ENCODE results near the gene DBT.
A peak's percentile ranks its signal among the peaks of the same experiment; 100 is the strongest.

DBT gene

DNA sequence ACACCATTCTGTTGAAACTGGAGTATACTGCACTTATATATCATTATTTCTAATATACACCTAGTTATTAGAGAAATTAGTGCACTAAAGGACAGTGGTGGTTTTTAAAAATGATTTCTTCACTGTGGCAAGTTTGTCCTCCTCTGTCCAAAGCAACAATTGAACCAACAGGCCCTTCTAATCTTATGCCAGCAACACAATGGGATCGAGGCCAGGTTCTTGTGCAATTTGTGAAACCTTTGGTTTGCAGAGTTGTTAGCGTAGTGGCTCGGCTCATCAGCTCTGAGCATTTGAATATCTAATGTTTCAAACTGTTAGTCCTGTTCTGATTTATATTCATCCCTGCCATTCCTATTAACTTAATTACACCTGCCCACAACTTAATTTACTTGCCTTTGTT, 61.7 kb downstream of the DBT start:
- no peak overlapping the region for H3K27ac ChIP-seq (ENCODE audit: extremely low read depth, low read depth, low read length)
- POLR2A ChIA-PET = no interaction called here
- TF ChIP-seq ZNF157 (tag by site-specific recombination; IDR thresholded peaks at IDR 0.05) (no peak), SCRT1 (tag by site-specific recombination; IDR thresholded peaks at IDR 0.05; ENCODE audit: borderline replicate concordance) (peak; percentile 23; the same call in 1 of the 2 replicates), ZNF24 (tag by site-specific recombination; IDR thresholded peaks at IDR 0.05) (no peak), SCRT2 (tag by site-specific recombination; IDR thresholded peaks at IDR 0.05) (peak; percentile 60; the same call in 1 of the 2 replicates), ZSCAN23 (tag by site-specific recombination; IDR thresholded peaks at IDR 0.05) (no peak), ZNF776 (tag by site-specific recombination; IDR thresholded peaks at IDR 0.05; ENCODE audit: borderline replicate concordance) (no peak)
- TF ChIP-seq, protein P1, sequence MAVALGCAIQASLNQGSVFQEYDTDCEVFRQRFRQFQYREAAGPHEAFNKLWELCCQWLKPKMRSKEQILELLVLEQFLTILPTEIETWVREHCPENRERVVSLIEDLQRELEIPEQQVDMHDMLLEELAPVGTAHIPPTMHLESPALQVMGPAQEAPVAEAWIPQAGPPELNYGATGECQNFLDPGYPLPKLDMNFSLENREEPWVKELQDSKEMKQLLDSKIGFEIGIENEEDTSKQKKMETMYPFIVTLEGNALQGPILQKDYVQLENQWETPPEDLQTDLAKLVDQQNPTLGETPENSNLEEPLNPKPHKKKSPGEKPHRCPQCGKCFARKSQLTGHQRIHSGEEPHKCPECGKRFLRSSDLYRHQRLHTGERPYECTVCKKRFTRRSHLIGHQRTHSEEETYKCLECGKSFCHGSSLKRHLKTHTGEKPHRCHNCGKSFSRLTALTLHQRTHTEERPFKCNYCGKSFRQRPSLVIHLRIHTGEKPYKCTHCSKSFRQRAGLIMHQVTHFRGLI (tag by site-specific recombination; IDR thresholded peaks at IDR 0.05) = no peak
- TF ChIP-seq, protein P2, sequence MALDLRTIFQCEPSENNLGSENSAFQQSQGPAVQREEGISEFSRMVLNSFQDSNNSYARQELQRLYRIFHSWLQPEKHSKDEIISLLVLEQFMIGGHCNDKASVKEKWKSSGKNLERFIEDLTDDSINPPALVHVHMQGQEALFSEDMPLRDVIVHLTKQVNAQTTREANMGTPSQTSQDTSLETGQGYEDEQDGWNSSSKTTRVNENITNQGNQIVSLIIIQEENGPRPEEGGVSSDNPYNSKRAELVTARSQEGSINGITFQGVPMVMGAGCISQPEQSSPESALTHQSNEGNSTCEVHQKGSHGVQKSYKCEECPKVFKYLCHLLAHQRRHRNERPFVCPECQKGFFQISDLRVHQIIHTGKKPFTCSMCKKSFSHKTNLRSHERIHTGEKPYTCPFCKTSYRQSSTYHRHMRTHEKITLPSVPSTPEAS (tag by site-specific recombination; IDR thresholded peaks at IDR 0.05) = no peak
- 0 out of 2 replicates have a peak, but pooled peaks cover 5% of the 10 kb centered on the region for H3K4me1 ChIP-seq (ENCODE audit: control insufficient read depth, insufficient read depth, low read length)
- CTCF ChIA-PET = no interaction called here
- H3K9me3 ChIP-seq (ENCODE audit: control insufficient read depth, insufficient read depth, low read depth, low read length) = no peaks in the 10 kb centered on the region
- no peak overlapping the region for H3K4me3 ChIP-seq (ENCODE audit: low read depth, low read length)
- peaks cover 0 to 2% of the 10 kb centered on the region in 2 experiments; a peak in 1 of 3 replicates for H3K36me3 ChIP-seq (ENCODE audit: control insufficient read depth in 2 of 2, insufficient read depth in 1 of 2, low read length in 2 of 2)

DNA sequence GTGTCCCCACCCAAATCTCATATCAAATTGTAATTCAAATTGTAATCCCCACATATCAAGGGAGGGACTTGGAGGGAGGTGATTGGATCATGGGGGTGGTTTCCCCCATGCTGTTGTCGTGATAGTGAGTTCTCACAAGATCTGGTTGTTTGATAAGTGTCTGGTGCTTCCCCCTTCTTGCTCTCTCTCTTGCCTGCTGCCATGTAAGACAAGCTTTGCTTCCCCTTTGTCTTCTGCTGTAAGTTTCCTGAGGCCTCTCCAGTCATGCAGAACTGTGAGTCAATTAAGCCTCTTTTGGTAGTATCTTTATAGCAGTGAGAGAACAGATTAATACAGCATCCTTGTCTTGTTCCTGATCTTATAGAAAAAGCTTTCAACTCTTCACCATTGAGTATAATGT, 65.1 kb downstream of the DBT start:
- no peaks in the 10 kb centered on the region for H3K36me3 ChIP-seq (ENCODE audit: control insufficient read depth in 2 of 2, insufficient read depth in 1 of 2, low read length in 2 of 2)
- H3K4me3 ChIP-seq (ENCODE audit: low read depth, low read length) = no peak overlapping the region
- CTCF ChIA-PET = interaction anchor here (0.5 kb wide), 1 partner anchor 167 kb away, joined by 3 read pairs; no protein-coding TSS in a partner anchor
- 0 out of 2 replicates have a peak, but pooled peaks cover 5% of the 10 kb centered on the region for H3K4me1 ChIP-seq (ENCODE audit: control insufficient read depth, insufficient read depth, low read length)
- POLR2A ChIA-PET = no interaction called here
- H3K27ac ChIP-seq (ENCODE audit: extremely low read depth, low read depth, low read length) = no peak overlapping the region
- H3K9me3 ChIP-seq (ENCODE audit: control insufficient read depth, insufficient read depth, low read depth, low read length) = no peaks in the 10 kb centered on the region
- TF ChIP-seq ZNF157 (tag by site-specific recombination; IDR thresholded peaks at IDR 0.05) (no peak), ZNF610 (tag by site-specific recombination; IDR thresholded peaks at IDR 0.05; ENCODE audit: borderline replicate concordance) (no peak), ZNF830 (tag by site-specific recombination; IDR thresholded peaks at IDR 0.05; ENCODE audit: low read depth) (no peak), ZNF423 (tag by site-specific recombination; IDR thresholded peaks at IDR 0.05) (no peak), ZNF155 (tag by site-specific recombination; IDR thresholded peaks at IDR 0.05) (no peak), SP2 (tag by site-specific recombination; IDR thresholded peaks at IDR 0.05) (no peak), ZBTB1 (tag by site-specific recombination; IDR thresholded peaks at IDR 0.05) (no peak), ZNF48 (tag by site-specific recombination; IDR thresholded peaks at IDR 0.05) (no peak), HOXA7 (CRISPR knock-in tag; IDR thresholded peaks at IDR 0.05; ENCODE audit: borderline replicate concordance) (no peak), ZNF792 (tag by site-specific recombination; IDR thresholded peaks at IDR 0.05) (no peak), ZNF654 (tag by site-specific recombination; IDR thresholded peaks at IDR 0.05; ENCODE audit: low read depth) (no peak), ZNF571 (tag by site-specific recombination; IDR thresholded peaks at IDR 0.05) (no peak), ZFP37 (tag by site-specific recombination; IDR thresholded peaks at IDR 0.05) (no peak), BCL11A (tag by site-specific recombination; IDR thresholded peaks at IDR 0.05; ENCODE audit: low read depth) (no peak), ZNF23 (tag by site-specific recombination; IDR thresholded peaks at IDR 0.05; ENCODE audit: borderline replicate concordance) (no peak)
- TF ChIP-seq, protein P3, sequence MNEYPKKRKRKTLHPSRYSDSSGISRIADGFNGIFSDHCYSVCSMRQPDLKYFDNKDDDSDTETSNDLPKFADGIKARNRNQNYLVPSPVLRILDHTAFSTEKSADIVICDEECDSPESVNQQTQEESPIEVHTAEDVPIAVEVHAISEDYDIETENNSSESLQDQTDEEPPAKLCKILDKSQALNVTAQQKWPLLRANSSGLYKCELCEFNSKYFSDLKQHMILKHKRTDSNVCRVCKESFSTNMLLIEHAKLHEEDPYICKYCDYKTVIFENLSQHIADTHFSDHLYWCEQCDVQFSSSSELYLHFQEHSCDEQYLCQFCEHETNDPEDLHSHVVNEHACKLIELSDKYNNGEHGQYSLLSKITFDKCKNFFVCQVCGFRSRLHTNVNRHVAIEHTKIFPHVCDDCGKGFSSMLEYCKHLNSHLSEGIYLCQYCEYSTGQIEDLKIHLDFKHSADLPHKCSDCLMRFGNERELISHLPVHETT (tag by site-specific recombination; IDR thresholded peaks at IDR 0.05) = no peak
- TF ChIP-seq, protein P4, sequence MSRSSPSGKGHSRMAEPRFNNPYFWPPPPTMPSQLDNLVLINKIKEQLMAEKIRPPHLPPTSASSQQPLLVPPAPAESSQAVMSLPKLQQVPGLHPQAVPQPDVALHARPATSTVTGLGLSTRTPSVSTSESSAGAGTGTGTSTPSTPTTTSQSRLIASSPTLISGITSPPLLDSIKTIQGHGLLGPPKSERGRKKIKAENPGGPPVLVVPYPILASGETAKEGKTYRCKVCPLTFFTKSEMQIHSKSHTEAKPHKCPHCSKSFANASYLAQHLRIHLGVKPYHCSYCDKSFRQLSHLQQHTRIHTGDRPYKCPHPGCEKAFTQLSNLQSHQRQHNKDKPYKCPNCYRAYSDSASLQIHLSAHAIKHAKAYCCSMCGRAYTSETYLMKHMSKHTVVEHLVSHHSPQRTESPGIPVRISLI (tag by site-specific recombination; IDR thresholded peaks at IDR 0.05) = no peak
- TF ChIP-seq, protein P5, sequence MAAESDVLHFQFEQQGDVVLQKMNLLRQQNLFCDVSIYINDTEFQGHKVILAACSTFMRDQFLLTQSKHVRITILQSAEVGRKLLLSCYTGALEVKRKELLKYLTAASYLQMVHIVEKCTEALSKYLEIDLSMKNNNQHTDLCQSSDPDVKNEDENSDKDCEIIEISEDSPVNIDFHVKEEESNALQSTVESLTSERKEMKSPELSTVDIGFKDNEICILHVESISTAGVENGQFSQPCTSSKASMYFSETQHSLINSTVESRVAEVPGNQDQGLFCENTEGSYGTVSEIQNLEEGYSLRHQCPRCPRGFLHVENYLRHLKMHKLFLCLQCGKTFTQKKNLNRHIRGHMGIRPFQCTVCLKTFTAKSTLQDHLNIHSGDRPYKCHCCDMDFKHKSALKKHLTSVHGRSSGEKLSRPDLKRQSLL (tag by site-specific recombination; IDR thresholded peaks at IDR 0.05) = no peak
- TF ChIP-seq, protein P6, sequence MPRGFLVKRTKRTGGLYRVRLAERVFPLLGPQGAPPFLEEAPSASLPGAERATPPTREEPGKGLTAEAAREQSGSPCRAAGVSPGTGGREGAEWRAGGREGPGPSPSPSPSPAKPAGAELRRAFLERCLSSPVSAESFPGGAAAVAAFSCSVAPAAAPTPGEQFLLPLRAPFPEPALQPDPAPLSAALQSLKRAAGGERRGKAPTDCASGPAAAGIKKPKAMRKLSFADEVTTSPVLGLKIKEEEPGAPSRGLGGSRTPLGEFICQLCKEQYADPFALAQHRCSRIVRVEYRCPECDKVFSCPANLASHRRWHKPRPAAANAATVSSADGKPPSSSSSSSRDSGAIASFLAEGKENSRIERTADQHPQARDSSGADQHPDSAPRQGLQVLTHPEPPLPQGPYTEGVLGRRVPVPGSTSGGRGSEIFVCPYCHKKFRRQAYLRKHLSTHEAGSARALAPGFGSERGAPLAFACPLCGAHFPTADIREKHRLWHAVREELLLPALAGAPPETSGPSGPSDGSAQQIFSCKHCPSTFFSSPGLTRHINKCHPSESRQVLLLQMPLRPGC (tag by site-specific recombination; IDR thresholded peaks at IDR 0.05) = no peak
